ENCODE data around the gene CALD1.

GRCh38 chr7:134842886-134843430 is 63.5 kb downstream of the CALD1 start:
- TF ChIP-seq CTCF (conservative IDR thresholded peaks at IDR 0.05 in 1 of 2, IDR thresholded peaks at IDR 0.05 in 1 of 2; ENCODE audit: extremely low read depth in 1 of 2, insufficient read depth in 1 of 2, low read depth in 1 of 2, low read length in 2 of 2) (no peak), EZH2 (IDR thresholded peaks at IDR 0.05; ENCODE audit: borderline replicate concordance, low read length) (no peak)

All from mammary epithelial cell (primary cell).